ENCODE results near the gene SLFN11.

DNA sequence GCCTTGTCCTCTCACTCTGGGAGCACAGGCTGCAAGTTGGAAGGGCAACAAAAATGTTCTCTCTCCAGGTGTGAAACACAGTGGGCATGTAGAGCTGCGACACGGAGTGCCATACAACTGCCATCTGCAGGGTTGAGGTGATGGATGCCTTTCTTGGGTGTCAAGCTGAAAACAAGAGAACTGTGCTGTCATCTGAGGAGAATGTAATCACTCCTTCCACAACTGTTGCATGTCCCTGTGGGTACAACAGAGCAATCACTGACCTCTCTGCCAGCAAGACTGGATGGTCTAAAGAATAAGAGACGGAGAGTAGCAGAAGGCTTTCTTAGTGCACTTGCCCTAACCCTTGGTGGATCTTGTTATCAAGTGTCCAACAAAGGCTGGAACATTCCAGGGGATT lies 29.2 kb downstream of the SLFN11 start:
- TF ChIP-seq, protein P1, sequence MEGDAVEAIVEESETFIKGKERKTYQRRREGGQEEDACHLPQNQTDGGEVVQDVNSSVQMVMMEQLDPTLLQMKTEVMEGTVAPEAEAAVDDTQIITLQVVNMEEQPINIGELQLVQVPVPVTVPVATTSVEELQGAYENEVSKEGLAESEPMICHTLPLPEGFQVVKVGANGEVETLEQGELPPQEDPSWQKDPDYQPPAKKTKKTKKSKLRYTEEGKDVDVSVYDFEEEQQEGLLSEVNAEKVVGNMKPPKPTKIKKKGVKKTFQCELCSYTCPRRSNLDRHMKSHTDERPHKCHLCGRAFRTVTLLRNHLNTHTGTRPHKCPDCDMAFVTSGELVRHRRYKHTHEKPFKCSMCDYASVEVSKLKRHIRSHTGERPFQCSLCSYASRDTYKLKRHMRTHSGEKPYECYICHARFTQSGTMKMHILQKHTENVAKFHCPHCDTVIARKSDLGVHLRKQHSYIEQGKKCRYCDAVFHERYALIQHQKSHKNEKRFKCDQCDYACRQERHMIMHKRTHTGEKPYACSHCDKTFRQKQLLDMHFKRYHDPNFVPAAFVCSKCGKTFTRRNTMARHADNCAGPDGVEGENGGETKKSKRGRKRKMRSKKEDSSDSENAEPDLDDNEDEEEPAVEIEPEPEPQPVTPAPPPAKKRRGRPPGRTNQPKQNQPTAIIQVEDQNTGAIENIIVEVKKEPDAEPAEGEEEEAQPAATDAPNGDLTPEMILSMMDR (IDR thresholded peaks at IDR 0.05): no peak
- TF ChIP-seq POLR2A (IDR thresholded peaks at IDR 0.05): no peak
- TF ChIP-seq POLR2AphosphoS5 (IDR thresholded peaks at IDR 0.05): no peak
